Activated CD4-positive, alpha-beta T cell treated with anti-CD3 and anti-CD28 coated beads for 1 hour (primary cell): ENCODE measurements around the gene DPF3.

Source experiments
- DNase-seq: peaks from one replicate; pipeline ENCODE4 v3.0.0-alpha.2; 2020

Gene DPF3

DNA sequence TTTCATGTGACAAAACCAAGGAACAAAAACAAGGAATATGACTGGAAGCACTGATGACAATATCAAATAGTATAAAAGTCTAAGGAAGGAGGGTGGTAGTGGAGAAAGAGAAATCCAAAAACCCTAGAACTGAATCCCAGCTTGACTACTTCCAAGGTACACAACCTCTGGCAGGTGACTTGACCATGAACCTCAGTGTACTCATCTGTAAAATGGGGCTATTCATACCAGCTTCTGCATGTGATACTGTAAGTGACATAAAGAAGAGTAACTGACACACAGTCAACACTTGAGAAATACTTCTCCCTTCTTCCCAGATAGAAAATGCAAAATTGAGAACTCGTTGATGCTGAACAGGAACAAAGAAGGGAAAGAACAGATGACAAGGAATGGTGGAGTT lies 10.3 kb upstream of the DPF3 start:
- DNase-seq: no peak

DNA sequence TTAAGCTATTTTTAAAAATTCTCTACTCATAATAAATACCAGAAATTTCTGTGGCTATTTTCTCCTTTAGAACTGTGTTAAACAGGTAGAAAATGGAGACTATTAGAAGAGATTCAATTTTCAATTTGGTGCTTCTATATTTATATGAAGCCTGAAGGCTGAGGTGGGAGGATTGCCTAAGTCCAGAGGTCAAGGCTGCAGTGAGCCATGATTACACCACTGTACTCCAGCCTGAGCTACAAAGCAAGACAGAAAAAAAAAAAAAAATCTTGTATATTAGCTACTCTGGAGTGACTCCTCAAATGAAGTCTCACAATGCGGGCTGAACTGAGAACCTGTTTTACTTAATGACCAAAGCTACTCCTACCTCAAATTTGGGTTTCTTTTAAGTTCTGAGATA lies 9.8 kb upstream of the DPF3 start:
- no peak for DNase-seq

DNA sequence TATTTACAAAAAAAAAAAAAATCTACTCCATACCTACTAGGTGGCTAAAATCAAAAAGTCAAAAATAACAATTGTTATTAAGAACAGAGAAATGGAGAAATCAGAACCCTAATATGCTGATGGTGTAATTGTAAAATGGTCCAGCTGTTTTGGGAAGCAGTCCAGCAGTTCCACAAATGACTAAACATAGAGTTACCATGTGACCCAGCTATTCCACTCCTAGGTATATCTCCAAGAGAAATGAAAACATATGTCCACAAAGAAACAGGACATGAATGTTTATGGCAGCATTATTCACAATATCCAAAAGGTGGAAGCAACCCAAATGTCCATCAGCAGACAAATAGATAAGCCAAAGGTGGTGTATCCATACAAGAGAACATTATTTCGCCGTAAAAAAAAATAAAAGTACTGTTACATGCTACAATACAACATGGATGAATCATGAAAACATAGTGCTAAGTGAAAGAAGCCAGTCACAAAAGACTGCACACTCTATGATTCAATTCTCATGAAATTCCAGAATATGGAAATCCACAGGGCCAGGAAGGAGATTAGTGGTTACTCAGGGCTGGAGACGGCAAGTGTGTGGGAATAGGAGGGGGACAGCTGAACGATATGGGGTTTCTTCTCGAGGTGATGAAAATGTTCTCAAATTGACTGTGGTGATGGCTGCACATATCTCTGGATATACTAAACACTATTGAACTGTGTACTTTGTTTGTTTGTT lies 9.1 kb upstream of the DPF3 start:
- no peak for DNase-seq

DNA sequence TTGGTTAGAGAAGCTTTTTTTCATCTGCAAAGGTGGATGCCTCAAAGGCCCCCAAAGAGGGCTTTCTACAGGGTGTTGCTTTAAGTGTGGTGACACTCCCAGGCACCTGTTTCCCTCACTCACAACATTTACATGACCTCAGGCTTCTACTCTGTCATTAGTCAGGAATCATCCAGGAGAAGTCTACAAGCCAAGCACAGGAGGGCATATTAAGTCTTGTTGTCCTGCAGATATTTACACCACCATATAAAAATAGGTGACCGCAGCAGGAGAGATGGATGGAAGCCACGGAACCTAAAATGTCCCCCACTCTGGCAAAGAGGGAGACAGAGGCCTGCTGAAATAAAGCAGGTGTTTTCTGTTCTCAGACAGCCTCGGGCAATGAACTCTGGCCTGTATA lies 7.5 kb upstream of the DPF3 start:
- DNase-seq: no peak

DNA sequence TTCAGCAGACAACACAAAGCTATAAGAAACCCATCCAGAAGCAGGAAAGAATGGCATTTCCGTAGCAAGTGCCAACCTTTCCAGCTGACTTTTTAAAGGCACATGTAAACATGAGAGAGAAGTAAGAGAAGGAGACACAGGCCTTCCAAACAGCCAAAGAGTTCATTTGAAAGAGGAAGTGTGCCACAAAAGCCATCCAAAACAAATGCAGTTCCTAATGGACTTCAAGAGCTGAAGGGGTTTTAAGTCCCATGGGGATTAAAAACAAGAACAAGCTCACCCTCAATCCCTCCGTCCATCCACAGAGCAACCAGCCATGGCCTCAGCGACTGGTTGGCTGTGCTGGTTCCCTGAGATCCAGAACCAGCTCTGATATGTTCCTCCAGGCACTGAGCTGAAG lies 4.5 kb upstream of the DPF3 start:
- no peak for DNase-seq

DNA sequence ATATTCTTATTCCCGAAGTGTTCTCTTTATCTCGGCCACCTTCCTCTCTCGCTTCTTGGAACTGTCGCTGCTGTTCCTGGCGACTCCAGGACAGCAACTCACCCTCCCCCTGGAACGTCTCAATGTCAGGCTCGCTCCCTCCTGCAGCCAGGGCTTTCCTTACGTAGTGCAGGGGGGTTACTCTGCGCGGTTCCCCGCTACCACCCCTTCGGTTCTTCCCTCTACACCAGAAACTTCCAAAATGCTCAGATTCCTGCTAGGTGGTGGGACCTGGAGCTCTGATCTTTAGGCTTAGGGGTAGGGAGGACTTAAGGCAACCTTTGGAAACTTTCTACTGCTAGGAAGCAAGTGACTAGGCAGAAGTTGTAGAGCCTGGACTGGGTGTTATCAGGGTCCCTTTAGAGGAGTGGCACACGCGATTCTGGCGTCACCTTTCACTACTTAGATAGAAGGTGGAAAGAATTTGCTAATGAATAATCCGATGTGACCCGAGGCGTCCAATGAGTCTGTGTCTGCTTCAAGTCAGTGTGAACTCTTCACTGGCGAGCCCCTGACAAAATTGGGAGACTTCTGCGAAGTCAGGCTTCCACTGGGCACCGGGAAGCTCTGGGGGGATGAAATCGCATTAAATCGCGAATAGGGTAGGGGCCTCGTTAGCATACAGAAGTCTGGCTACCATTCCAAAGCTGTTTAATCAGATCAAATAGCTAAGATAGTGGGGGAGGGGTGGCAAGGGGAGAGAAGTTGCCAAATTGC lies 900 bp upstream of the DPF3 start:
- DNase-seq: no peak

DNA sequence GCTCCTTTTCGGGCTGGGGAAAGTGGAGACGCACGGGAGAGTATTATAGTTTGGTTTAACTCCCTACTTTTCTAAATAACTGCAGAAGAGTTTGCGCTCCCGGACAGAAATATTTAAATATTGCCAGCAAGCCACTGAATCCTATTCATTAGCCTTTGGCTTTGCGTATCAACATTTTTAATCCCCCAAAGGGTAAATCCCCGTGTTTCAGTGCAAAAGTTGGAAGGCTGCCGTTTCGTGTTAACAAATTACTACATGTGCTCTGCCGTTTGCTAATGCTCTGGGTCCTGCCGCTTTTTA lies 372 bp upstream of the DPF3 start:
- no peak for DNase-seq

DNA sequence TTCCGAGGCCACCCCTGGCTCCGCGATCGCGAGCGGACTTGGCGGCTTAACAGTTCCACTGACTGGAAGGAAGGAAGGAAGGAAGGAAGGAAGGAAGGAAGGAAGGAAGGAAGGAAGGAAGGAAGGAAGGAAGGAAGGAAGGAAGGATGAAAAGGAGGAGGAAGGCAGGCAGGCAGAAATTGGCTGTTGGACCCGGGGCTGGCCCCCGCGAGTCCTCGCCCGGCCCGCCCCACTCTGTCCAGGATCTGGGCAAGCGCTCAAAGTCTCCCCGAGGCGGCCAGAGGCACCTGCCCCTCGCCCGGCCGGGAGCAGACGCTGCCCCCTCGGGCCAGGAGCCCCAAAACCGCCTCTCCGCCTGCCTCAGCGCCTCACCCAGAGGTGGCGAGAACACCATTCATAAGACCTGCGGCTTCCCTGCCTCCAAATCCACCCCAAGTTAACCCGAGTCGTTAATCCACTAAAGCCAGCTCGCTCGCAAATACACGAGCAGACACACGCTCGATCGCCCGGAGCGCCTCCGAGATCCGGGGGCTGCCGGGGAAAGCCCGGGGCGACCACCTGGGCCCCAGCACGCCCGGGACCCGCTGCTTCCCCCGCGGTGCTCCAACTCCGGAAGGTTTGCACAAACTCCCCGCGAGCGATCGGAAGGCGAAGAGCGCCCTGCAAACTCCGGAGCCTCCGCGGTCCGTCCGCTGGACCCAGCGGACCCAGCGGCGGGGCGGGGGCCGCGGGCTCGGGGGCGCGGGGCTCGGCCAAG lies 844 bp downstream of the DPF3 start:
- peak; percentile 8 for DNase-seq

DNA sequence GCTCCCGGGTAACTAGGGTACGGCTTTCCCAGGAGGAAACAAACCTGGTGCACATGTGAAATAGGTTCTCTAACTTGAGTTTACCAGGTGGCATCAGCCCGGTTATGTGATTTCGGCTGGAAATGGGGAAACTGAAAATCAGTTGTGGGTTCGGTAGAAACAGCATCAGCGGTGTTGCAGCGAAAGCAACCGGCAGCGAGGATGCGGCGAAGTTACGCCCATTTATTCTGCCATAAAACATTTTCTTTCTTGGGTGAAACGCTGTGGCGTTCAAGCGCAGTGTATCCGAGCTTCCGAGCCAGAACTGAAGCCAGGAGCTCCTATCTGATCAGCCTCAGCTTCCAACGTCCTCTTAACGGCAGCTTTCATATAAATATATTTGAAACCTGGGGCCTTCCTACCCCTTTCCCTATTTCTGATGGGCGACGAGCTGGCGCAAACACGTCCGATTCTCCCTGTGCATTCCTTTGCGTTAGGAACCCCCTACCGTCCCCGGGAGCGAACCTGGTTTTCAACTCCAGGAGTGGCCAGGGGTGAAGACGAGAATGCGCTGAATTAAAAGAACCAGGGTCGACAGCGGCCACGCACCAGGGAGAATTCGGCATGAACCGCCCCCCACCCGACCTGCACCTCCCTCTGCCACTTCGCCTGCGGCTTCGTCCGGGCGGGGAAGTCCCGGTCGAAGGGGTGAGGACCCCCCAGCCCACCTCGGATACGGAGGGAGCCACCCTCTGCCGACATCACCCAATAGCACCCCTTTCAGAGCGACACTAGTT lies 1.6 kb downstream of the DPF3 start:
- peak; percentile 15 for DNase-seq

DNA sequence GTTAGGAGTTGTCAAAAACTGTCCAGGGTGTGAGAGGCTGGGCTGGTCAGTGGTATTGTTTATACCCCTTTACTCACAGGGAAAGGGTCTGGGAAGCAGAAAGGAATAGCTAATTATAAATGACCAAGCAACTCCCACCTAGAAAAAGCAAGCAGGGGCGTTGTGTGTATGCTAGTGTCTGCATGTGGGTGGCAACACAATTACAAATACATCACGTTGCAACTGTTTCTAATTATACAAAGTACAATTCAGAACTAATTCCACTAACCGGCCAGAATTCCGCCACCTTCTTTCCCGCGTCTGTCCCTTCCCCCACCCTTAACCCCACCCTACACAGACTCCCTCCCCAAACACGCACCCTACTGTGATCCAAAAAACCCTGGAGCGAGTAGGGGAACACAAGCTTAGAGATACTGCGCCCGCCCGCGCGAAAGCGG lies 2.2 kb downstream of the DPF3 start:
- DNase-seq: no peak

DNA sequence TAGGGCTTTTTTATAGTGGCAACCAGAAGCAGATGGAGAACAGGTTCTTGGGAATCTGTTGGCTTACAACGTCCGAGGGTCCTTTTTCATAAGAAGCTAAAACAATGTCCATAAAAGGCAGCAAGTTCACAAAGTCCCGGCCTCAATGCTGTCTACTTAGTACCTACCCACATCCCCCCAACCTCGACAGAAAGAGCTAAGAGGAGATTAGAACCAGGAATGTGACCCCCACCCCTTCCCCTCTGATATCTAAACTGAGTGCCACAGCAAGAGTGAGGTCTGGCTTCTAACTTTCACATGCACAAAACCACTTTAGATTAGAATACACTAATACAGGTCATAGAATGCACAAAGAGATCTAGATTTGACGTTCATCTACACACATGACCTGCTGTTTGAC lies 4.5 kb downstream of the DPF3 start:
- DNase-seq: no peak

DNA sequence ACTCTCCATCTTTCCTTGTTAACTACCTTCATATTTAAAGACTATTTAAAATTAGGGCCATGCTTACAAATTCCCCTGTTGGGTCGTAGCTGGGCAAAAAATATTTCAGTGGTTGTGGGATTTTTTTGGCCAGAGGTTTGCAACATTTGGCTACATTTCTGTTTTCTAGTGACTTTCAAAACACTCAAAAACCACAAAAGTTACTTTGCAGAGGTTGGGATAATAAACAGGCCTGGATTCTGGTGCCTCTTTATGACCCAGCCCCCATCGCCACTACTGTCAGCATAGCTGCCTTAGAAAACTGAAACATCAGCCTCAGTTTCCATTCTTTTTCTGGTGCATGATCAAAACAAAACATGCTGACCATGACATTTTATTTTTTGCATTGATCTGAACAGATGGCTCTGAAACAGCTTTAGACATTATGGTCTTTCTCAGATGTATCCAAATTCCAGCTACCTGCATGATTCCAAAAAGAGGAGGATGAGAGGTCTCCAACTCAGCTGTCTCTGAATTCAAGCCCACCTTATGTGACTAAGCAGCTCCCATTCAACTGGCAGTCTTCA lies 5.2 kb downstream of the DPF3 start:
- DNase-seq: no peak

DNA sequence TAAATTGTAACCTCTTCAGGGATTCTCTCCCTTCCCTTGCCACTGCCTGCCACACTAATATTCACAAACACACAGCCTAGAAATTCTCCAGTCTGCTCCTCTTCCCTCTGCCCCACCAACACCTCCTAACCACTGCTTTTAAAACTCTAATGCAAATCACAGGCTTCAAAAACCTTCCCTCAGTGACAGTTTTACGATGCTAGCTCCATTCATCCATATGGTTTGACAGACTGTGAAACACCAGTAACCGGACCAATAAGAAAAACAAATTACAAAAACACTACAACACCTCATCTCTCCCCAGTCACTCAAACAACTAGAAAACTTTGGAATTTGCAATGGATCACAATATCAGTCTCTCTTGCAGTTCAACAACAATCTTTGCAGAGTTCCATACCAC lies 5.7 kb downstream of the DPF3 start:
- DNase-seq: no peak

DNA sequence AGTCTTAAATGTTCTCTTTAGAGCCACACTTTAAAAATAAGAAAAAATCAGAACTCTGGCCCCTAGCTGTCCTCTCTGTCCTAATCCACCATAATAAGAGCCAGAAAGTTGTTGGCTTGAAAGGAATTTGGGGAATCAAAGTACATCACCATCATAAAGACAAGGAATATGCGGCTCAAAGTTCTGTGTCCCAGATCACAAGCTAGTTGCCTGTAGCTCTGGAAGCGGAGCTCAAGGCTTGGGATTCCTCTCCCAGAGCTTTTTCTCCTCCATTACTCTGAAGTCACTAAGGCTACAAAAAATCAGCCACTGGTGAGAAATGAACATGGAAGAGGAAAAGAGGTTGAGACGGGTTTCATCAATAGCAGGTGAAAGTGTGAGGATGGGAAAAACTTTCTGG lies 6.4 kb downstream of the DPF3 start:
- no peak for DNase-seq

DNA sequence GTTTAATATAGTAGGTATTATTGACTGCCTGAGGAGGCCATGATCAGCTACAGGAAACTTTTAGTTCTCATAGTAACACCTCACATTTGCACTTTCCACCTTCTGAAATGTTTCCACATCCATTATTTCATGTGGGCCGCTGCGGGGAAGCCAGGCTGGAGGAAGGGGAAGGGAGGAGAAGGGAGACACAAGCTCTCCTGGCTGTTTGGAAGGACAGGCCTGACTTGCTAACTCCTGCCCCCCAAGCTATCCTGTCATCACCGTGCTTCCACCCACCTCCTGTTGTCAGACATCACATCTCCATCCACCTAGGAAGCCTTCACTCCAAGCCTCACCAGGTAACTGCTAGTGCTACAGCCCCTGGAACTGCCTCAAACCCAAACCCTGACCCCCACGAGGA lies 9.5 kb downstream of the DPF3 start:
- DNase-seq: no peak

DNA sequence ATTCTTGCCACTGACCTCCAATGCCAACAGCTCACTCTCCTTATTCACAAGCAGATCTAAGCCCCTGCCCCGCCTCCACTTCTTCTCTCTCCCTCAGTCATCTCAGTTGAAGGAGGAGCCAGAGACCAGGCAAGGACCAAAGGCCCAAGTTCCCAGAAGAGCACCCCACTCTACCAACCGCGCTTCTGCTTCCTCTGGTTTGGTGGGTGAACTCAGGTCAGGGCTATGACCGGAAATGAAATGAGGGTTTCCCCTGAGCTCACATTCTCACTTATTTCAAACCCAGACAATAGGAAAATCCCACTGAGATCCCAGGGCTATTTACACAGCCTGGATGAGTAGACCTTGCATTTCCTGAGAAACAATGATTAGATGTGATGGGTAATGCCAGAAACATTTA lies 9.9 kb downstream of the DPF3 start:
- no peak for DNase-seq

DNA sequence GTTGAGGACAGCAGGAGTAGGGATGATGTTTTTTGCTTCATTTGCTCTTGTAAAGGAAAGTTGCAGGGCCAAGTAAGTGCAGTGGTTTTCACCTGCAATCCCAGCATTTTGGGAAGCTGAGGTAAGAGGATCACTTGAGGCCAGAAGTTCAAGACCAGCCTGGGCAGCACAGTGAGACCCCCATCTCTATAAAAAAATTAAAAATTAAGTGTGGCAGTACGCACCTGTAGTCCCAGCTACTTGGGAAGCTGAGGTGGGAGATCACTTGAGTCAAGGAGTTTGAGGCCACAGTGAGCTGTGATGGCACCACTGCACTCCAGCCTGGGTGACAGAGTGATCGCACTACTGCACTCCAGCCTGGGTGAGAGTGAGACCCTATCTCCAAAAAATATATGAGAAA lies 10.8 kb downstream of the DPF3 start:
- DNase-seq: no peak

DNA sequence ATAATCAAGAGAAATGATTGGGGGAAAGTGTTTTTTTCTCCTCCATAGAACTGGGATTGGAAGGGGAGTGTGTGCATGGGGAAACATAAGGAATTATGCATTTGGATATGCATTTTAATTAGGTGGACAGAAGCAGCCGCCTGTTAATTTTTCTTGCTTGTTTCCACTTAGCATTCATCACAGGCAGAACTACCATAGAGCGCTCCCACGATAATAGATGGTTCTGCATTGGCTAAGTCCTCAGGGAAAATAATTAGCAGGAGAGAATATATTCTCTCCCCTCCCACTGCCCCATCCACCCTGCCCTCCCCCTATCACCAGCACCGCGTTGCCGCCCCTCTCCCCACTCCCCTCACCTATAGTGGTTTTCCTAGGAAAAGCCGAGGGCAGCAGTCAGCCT lies 11.4 kb downstream of the DPF3 start:
- DNase-seq: no peak

DNA sequence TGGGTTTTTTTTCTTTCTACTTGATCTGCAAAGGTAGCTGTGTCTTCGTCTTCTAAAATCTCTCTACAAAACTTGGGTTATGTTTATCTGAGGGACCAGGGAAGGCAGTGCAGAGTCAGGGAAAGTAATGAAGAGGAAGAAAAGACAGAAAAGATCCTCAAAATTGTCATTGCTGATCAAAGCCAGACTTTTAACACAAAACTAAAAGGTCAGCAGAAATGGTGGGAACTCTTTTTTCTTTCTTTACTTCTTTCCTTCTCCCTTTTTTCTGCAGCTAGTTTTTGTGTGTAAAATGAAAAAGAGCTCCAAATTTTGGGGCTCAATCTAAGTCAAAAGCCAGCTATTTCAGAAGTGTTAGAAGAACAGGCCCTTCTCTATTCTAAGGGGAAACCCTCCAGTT lies 11.9 kb downstream of the DPF3 start:
- no peak for DNase-seq

DNA sequence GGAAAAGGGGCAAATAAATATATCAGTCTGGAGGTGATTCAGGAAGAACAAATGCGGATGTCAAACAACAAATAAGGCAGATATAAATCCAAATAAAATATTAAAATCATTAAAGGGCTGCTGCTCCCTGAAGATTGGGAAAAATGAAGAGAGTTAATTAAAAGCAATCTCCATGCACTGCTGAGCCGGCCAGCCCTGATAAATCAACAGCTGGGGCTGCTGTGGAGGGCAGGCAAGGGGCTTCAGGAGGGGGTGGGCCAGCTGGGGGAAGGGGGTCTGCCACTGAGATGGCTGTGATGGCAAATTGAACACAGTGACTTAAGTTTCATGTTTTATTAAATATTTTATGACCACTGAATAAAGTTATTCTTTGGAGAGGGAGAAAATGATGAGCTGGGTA lies 12.4 kb downstream of the DPF3 start:
- no peak for DNase-seq

DNA sequence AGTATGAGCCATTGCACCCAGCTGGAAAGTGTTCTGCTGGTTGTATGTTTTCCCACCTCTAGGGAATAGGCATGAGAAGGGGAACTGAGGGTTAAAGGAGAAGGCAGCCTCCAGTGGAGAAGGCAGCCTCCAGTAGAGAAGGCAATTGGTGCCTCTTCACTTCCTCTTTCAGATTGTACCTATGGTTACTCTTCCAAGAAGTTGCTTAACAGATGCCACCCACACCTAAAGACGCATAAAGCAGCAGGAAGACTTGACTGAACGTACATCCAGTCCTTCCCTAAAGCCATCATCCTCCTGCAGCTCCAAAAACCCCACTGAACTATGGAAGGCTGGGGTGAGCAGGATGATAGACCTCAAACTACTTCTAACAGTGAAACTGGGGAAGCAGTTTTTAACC lies 13.1 kb downstream of the DPF3 start:
- no peak for DNase-seq

DNA sequence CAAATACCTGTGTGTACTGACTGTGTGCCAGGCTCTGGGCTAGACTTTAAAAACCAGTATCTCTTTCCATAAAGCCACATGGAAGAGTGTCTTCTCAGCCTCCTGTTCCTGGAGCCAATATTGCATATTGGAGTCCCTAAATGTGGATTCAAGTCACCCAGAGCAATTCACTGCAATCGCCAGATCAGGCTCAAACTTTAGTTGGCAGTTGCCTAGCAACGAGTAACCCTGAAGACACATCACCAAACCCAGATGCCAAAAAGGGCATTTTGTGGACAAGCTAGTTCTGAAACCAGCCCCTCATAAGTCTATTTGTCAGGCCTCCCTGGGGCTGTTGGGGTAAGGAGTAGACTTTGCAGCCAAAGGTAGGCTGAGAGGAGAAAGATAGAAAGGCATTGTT lies 13.7 kb downstream of the DPF3 start:
- DNase-seq: no peak

DNA sequence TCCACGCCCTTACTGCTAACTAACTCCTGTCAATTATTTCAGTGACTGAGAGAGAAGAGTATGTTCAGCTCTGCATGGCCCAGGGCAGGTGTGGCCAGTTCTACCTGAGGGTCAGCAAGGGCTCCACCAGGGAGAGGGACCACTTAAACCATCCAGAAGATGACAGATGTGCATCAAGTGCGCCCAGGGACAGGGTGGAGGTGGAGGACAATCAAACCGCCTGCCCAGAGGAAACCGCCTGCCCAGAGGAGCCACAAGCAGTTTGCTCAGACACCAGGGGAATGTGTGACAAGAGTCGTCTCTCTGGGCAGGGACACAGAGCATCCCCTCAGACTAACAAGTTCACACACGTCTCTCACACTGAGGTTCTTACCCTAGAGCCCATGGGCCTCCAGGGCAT lies 14.5 kb downstream of the DPF3 start:
- no peak for DNase-seq
